SK-MEL-5 (cell line): ENCODE results near the gene SAP30. TPM values are rescaled to one million over a fixed set of nuclear protein-coding genes. Genes with fewer than 3 reads are reported as not detected.

Experiments
- total RNA-seq: library from RNA; depleted of rRNA; stranded (reverse); fragments of >200 nt; shearing (Covaris generic); gene quantifications from 2 replicates; pipeline ENCODE4 v1.2.3, GENCODE V29; 2014; rRNA removed

The SAP30 gene
- total RNA-seq, 1 experiment from 2014 or later: 29.3 TPM

Other genes with a start within 250 kb of the SAP30 start
- 22.1 and 23.7 TPM in 2 replicates for gene GALNT7, start 202.1 kb upstream of the SAP30 start, total RNA-seq
- gene HMGB2, start 36.6 kb upstream of the SAP30 start, total RNA-seq: 79.3 and 92.1 TPM in 2 replicates
- gene SCRG1, start 28.2 kb downstream of the SAP30 start, total RNA-seq: 1.2 and 1.3 TPM in 2 replicates
- 3.8 and 3.9 TPM in 2 replicates for gene HAND2, start 159.3 kb downstream of the SAP30 start, total RNA-seq